ENCODE measurements around the gene PLA2G1B.

PLA2G1B gene

GRCh38 chr12:120327593-120327992 is at the start of gene PLA2G1B:
Gene PLA2G1B, minus strand, starts transcription at chr12:120327779. Its CDS starts 26 bp downstream, at chr12:120327753.
- DNase-seq (ENCODE audit: low read depth, low spot score): no peak

- no peak for DNase-seq (ENCODE audit: low read depth, low spot score)
These were observed 49.5 kb upstream of the PLA2G1B start for GRCh38 chr12:120376934-120377572.

- no peak for DNase-seq (ENCODE audit: low read depth, low spot score)
These were observed 48.8 kb upstream of the PLA2G1B start for GRCh38 chr12:120376416-120376815.

DNA sequence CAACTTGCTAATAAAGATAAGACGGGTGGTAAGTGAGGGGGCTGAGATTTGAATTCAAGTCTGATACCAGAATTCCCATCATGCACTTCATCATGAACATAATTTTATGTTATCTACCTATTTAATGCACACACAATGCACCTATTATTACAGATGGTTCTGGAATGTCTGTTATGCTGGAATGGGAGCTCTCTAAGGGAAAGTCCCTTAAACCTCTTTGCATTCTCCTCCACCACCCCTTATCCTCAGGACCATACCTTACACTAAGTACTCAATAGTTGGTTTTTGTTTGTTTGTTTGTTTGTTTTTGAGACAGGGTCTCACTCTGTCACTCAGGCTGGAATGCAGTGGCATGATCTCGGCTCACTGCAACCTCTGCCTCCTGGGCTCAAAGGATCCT is 48.4 kb upstream of the PLA2G1B start:
- DNase-seq (ENCODE audit: low read depth, low spot score): no peak

GRCh38 chr12:120373683-120374082 is 46.1 kb upstream of the PLA2G1B start:
- no peak for DNase-seq (ENCODE audit: low read depth, low spot score)

- no peak for DNase-seq (ENCODE audit: low read depth, low spot score)
These were observed 43.0 kb upstream of the PLA2G1B start for GRCh38 chr12:120370343-120371243.

- no peak for DNase-seq (ENCODE audit: low read depth, low spot score)
These were observed 42.2 kb upstream of the PLA2G1B start for GRCh38 chr12:120369603-120370342.

DNA sequence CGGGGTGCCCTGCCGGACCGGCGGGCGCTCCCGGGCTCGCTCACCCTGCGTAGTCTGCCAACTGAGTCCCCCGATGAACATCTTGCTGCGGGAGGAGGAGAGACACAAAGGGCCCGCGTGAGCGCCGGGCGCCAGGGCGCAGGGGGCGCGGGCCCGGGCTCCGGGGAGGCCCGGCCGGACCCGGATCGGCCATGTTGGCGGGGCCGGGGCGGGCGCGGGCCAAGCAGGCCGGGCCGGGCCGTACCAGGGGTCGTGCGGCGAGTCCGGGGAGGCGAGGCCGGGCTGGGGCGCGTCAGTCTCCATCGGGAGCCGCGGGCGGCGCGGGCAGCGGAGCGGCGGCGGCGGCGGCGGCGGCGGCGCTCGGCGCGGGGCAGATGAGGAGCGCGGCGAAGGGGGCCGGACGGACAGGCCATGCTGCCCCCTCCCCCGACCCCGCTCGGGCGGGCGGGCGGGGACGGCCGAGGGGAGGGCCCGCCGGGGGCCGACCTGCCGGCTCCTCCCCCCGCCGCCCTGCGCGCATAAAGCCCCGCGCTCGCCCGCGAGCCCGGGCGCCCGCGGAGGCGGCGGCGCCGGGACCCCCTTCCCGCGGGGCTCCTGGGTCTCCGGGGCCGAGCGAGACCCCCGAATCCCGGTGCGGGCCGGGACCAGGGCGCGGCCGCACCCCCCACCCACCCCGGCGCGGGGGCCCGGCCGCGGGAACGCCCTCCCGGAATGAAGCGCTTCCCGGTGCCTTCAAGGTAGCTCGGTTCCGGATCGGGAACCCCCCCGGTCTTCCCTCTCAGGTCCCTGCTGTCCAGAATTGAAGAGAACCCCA is 41.4 kb upstream of the PLA2G1B start, which contains the start of gene MSI1:
Gene MSI1, minus strand, starts transcription at position 376 of the 814 bp plus-strand sequence. Its CDS starts 73 bp downstream, at position 303.
- no peak for DNase-seq (ENCODE audit: low read depth, low spot score)

DNA sequence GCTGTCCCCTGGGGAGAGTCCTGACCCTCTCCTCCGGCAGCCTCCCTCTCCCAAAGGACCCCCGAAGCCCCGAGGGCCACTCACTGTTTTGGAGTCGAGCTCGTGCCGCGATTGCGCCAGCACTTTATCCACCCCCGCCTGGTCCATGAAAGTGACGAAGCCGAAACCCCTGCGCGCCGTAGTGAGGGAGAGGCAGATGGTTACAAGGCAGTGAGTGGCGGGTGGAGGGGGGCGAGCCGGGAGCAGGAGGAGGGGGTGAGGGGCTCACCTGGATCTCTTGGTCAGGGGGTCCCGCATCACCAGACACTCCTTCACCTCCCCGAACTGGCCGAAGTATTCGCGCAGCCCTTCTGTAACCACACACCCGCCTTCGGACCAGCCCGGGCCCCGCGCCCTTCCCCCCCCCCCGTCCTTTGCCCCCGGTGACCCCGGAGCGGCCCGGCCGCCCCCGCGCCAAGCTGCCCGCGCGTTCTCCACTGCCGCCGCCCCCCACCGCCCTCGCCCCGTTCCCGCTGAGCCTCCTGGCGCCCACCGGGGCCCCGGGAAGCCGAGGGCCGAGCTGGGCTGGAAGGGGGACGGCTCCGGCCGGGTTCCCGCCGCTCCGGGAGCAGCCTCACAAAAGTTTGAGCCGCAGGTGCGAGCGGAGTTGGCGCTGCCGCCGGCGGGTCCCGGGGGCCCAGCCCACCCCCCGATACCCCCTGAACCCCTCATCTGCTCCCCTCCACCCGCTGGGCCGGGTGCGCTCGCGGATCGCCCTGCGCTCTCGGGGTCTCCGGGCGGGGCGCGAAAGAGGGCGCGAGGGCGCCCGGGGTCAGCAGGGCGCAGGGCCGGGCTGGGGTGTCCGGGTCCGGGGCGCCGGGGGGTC is 40.6 kb upstream of the PLA2G1B start:
- no peak for DNase-seq (ENCODE audit: low read depth, low spot score)

- no peak for DNase-seq (ENCODE audit: low read depth, low spot score)
These were observed 39.8 kb upstream of the PLA2G1B start for GRCh38 chr12:120367233-120367923.

DNA sequence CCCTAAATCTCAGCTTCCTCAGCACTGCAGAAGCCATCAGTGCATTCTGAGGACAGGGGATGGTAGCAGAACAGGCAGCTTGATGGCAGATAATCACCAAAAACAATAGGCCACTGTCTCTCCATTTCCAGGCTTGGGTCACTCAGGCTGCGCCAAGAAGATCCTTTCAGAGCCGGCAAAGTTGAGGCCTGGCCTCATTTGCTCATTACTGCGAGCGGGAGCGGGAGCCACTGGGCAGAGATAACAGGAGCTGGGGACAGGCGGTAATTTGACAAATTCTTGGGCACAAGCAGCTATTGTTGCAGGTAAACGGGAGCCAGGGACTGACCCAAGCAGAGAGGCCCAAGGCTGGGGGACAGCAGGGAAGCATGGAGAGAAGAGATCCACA is 39.3 kb upstream of the PLA2G1B start:
- no peak for DNase-seq (ENCODE audit: low read depth, low spot score)

- DNase-seq (ENCODE audit: low read depth, low spot score): no peak
These were observed 38.7 kb upstream of the PLA2G1B start for GRCh38 chr12:120366341-120366705.

DNA sequence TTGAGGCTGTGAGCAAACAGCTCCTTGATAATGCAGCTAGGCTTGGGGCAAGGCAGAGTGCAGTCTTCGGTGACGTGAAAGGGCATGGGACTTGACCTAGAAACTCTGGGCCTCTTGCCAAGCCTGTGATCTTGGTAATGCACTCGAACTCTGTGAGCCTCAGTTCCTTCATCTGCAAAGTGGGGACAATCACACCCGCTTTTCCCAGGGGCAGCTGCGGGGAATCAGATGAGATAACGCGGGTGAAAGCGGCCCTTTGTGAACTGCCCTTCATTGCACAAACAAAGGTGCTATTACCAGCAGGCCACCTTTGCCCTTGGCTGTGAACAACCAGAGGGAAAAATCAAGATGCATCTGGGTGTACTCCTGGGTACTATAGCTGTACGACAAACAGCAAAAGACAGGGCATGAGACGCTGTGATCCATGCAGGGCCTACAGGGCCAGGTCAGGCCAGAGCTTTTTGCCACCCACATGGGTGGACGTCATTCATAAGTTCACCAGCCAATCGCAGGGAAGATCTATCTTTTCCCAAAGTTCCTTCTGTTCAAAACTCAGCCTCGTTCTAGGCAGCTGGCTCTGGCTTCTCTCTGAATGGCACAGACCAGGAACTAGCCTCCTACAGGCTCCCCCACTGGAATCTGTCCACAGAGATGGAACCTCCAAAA is 38.2 kb upstream of the PLA2G1B start:
- DNase-seq (ENCODE audit: low read depth, low spot score): no peak

- no peak for DNase-seq (ENCODE audit: low read depth, low spot score)
These were observed 36.9 kb upstream of the PLA2G1B start for GRCh38 chr12:120364487-120364886.

DNA sequence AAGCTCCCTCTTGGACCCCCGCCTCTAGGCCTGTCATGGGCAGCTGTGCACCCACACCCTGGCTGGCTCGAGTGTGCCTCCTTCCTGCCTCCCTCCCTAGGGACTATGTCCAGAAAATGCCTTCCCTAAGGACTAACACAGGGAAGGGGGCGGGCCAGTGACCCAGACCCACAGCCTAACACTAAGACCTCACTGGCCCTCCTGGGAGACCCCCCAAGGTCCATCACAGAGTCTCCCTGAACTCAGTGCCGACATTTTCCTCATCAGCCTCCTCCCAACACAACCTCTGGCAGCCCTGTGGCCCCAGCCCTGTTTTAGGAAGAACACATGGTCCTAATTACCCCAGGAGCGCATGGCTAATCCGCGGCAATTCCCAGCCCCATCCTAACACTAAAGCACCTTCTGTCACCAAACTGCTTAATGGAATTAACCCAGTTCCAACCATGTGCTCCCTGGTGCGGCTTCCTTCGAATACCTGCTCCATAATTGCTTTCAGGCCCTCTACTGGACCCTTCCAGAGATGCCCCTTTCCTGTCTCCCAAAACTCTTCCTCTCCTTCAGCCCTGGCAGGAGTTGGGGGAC is 35.8 kb upstream of the PLA2G1B start:
- DNase-seq (ENCODE audit: low read depth, low spot score): no peak

DNA sequence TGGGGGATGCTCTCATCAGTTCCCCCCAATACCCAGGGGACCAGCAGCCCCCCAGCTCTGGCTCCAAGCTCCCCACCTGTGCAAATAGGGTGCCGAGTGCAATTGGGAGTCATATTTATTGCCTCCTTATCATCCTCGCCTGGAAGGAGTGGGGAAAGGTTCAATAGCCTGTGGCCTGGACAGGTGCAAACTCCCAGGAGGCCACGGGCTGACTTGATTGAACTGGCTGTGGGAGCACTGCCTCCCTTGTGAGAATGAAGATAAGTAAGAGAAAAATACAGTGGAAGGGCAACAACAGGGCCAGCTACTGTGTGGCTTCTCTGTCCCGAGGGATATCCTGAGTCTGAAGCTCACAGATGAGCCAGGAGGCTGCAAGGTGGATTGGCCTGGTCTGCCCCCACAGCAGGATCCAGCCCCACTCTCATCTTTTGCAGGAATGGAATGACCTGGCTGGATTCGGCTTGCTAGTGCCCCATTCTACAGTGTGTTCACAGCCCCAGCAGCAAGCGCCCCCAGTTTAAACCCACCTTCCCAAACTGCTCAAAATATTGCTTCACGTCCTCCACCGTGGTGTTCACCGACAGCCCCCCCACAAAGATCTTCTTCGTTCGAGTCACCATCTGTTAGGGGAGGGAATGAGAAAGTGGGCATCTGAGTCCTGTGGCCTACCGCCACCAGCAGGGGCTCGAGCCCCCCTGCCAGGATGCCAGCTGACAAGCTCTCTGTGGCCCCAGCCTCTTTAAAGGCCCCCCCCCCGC is 35.1 kb upstream of the PLA2G1B start:
- DNase-seq (ENCODE audit: low read depth, low spot score): no peak

DNA sequence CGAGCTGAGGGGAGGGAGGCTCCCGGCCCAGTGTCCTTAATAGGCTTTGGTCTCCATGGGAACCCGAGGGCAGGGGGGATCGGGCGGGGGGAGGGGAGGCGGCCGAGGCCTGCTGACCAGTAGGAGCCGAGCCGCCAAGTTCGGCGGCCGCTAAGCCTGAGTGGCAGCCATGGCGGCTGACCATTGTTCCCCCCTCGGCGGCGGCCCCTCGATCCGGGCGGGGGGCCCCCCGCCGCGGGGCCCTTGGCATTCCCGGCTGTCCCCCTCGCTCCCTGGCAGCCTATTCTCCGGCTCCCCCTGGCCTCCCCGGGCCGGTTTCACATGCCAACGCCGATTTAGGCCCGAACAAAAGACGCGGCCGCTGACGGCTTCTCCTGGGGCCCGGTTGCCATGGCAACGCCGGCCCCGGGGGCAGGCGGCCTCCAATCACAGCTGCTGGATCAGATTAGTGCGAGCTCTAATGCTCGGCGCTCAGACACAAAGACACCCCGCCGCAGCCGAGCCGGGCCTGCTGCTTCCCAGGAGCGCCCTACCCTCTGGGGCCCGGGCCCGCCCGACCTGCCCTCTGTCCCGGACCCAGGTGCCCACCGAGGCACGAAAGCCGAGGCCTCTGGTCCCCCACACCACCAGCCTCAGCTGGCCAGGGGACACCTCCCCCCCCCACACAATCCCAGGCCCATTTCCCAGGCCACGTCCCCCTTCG is 34.1 kb upstream of the PLA2G1B start:
- no peak for DNase-seq (ENCODE audit: low read depth, low spot score)

DNA sequence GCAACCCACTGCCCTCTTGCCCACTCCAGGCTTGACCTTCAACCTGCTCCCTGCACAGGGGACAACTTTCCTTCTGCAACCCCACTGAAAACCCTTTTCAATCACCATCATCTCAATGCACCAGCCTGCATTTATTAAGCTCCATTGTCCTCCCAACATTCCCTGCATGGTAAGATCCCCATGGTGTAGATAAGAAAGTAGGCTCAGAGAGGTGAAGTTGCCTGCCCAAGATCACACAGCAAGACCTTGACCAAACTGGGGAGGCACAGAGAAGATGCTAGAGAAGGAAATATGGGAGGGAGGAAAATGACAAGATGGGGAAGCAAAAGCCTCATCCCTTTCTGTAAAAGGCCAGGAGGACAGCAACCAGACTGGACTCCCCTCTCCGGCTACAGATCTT is 31.5 kb upstream of the PLA2G1B start:
- DNase-seq (ENCODE audit: low read depth, low spot score): no peak
